CD14-positive monocyte (primary cell): ENCODE results near the gene NCOA7. TPM values are rescaled to one million over a fixed set of nuclear protein-coding genes. Genes with fewer than 3 reads are reported as not detected.

Experiments used
- DNase-seq, 3 donors: peaks; one replicate each; pipeline ENCODE4 v3.0.0-alpha.2; 2011 to 2022
- H2AFZ ChIP-seq: 2 replicates; pipeline ENCODE4 v1.6.0; 2012; ENCODE audit warnings: mild to moderate bottlenecking, low read depth, low read length, inconsistent platforms; ENCODE audit not compliant: insufficient read depth, poor library complexity, severe bottlenecking
- H3K27ac ChIP-seq, 2 donors: 1 replicate in 1 of 2; 2 replicates in 1 of 2; pipeline ENCODE4 v1.5.1; 2012 to 2013; ENCODE audit warnings: low read length in 2 of 2, control low read depth in 1 of 2, inconsistent platforms in 1 of 2, low read depth in 1 of 2, mild to moderate bottlenecking in 1 of 2
- H3K27me3 ChIP-seq, 2 donors: one replicate each; pipeline versions ENCODE4 v1.6.0 to v1.6.1; 2011 to 2013; ENCODE audit warnings: low read length in 2 of 2; ENCODE audit not compliant: control insufficient read depth in 2 of 2, insufficient read depth in 2 of 2
- H3K36me3 ChIP-seq, 2 donors: replicated peaks in 1 of 2; 1 replicate in 1 of 2; 2 replicates in 1 of 2; pipeline versions ENCODE4 v1.5.1 to v1.6.1; 2012 to 2013; ENCODE audit warnings: low read length in 2 of 2, control low read depth in 1 of 2, inconsistent platforms in 1 of 2, mild to moderate bottlenecking in 1 of 2; ENCODE audit not compliant: insufficient read depth in 2 of 2, control insufficient read depth in 1 of 2
- H3K4me1 ChIP-seq, 2 donors: 1 replicate in 1 of 2; 2 replicates in 1 of 2; pipeline versions ENCODE4 v1.5.1 to v1.6.1; 2012 to 2013; ENCODE audit warnings: low read length in 2 of 2, control low read depth in 1 of 2, inconsistent platforms in 1 of 2, mild to moderate bottlenecking in 1 of 2, moderate library complexity in 1 of 2; ENCODE audit not compliant: insufficient read depth in 2 of 2, control insufficient read depth in 1 of 2
- H3K4me2 ChIP-seq: replicated peaks from 2 replicates; pipeline ENCODE3; 2012; ENCODE audit warnings: low read length, moderate library complexity, mild to moderate bottlenecking; ENCODE audit not compliant: poor library complexity, severe bottlenecking; ENCODE audit errors: extremely low read depth
- H3K4me3 ChIP-seq, 3 experiments: fragments of 200-600 bp in 1 of 3; sonication (generic) in 1 of 3; replicated peaks in 1 of 3; 1 replicate in 2 of 3; 2 replicates in 1 of 3; pipeline ENCODE4 v1.5.1; 2011 to 2013; ENCODE audit warnings: low read length in 3 of 3, mild to moderate bottlenecking in 3 of 3, control low read depth in 2 of 3, low read depth in 2 of 3, inconsistent platforms in 1 of 3, moderate library complexity in 1 of 3
- H3K79me2 ChIP-seq: 2 replicates; pipeline ENCODE4 v1.6.0; 2012; ENCODE audit warnings: mild to moderate bottlenecking, control low read depth, inconsistent platforms, low read length, moderate library complexity; ENCODE audit not compliant: insufficient read depth
- H3K9ac ChIP-seq: 2 replicates; pipeline ENCODE4 v1.6.0; 2017; ENCODE audit warnings: low read length, mild to moderate bottlenecking; ENCODE audit not compliant: insufficient read depth, poor library complexity, severe bottlenecking
- H3K9me3 ChIP-seq, 2 donors: replicated peaks in 1 of 2; 1 replicate in 1 of 2; 2 replicates in 1 of 2; pipeline versions ENCODE4 v1.5.1 to v1.6.1; 2012 to 2013; ENCODE audit warnings: low read length in 2 of 2, control low read depth in 1 of 2; ENCODE audit not compliant: control insufficient read depth in 1 of 2, insufficient read depth in 1 of 2
- H4K20me1 ChIP-seq: 2 replicates; pipeline ENCODE4 v1.6.0; 2012; ENCODE audit warnings: mild to moderate bottlenecking, low read length, control low read depth, moderate library complexity; ENCODE audit not compliant: insufficient read depth
- H3K27ac Mint-ChIP-seq, 7 donors: one replicate each; pipeline ENCODE4 v1.8.0; 2020; ENCODE audit warnings: mild to moderate bottlenecking in 7 of 7, mixed read lengths in 7 of 7, moderate library complexity in 6 of 7, inconsistent platforms in 2 of 7
- H3K27me3 Mint-ChIP-seq, 3 donors: one replicate each; pipeline ENCODE4 v1.8.0; 2021 to 2022; ENCODE audit warnings: low read depth in 3 of 3, mild to moderate bottlenecking in 3 of 3, mixed read lengths in 3 of 3, moderate library complexity in 3 of 3, inconsistent platforms in 1 of 3
- H3K36me3 Mint-ChIP-seq, 2 donors: one replicate each; pipeline ENCODE4 v1.8.0; 2020; ENCODE audit warnings: mixed read lengths in 2 of 2, inconsistent platforms in 1 of 2, mild to moderate bottlenecking in 1 of 2
- H3K4me1 Mint-ChIP-seq: one replicate; pipeline ENCODE4 v1.8.0; 2020; ENCODE audit warnings: mild to moderate bottlenecking, mixed read lengths
- H3K4me3 Mint-ChIP-seq, 2 donors: one replicate each; pipeline ENCODE4 v1.8.0; 2020; ENCODE audit warnings: mild to moderate bottlenecking in 2 of 2, mixed read lengths in 2 of 2, moderate library complexity in 1 of 2
- H3K9me3 Mint-ChIP-seq, 7 donors: one replicate each; pipeline ENCODE4 v1.8.0; 2020 to 2022; ENCODE audit warnings: mixed read lengths in 7 of 7, mild to moderate bottlenecking in 6 of 7, moderate library complexity in 6 of 7, inconsistent platforms in 2 of 7
- CTCF ChIP-seq: fragments of 200-600 bp; IDR thresholded peaks from one replicate; pipeline ENCODE4 v1.8.0; 2022; ENCODE audit warnings: antibody characterized with exemption, mild to moderate bottlenecking
- WGBS: methylation state at CpG from one replicate; pipeline ENCODE4 v1.1.5; 2013; ENCODE audit warnings: missing lambda C conversion rate; ENCODE audit not compliant: insufficient coverage; 5-methylcytosine and 5-hydroxymethylcytosine counted together
- intact Hi-C, 2 donors: fragments of 100-400 bp; cut with micrococcal nuclease; formaldehyde crosslinking; loops; one replicate each; pipeline versions ENCODE4 v1.15.0 to v1.15.1; 2023
- polyA plus RNA-seq, 3 donors: library from polyadenylated mRNA; depleted of rRNA in 1 of 3; unstranded in 2 of 3; stranded (reverse) in 1 of 3; fragments of 300-500 nt in 2 of 3; fragments of >200 nt in 1 of 3; fragmentation: Illumina TruSeq in 2 of 3; gene quantifications; 1 replicate in 2 of 3; 2 replicates in 1 of 3; pipeline ENCODE4 v1.2.3, GENCODE V29; 2012 to 2021

The NCOA7 gene
- polyA plus RNA-seq, 3 donors, result 8.3 to 21.9 (median 11.2) TPM

GRCh38 chr6:125913864-125914351 is 123.1 kb downstream of the NCOA7 start:
- Mint-ChIP-seq H3K4me1 (peaks cover 44% of the 10 kb centered on the region), H3K36me3 (peaks cover 32 to 34% of the 10 kb centered on the region in 2 donors), H3K4me3 (no peak overlapping the region), H3K9me3 (peaks cover 0 to 3% (median 0%) of the 10 kb centered on the region in 7 donors), H3K27me3 (no peaks in the 10 kb centered on the region), H3K27ac (no peak overlapping the region)
- Histone ChIP-seq H3K79me2 (no peaks in the 10 kb centered on the region), H3K36me3 (peaks cover 9 to 37% of the 10 kb centered on the region in 2 donors), H3K4me2 (no peak overlapping the region), H3K9ac (no peak overlapping the region), H3K4me1 (peaks cover 32 to 39% of the 10 kb centered on the region in 2 donors), H3K27ac (no peak overlapping the region), H3K4me3 (no peak overlapping the region), H3K27me3 (no peaks in the 10 kb centered on the region), H3K9me3 (no peaks in the 10 kb centered on the region), H2AFZ (no peak overlapping the region), H4K20me1 (no peaks in the 10 kb centered on the region)
- intact Hi-C loops, result no loop called here
- no peak for TF ChIP-seq CTCF
- DNase-seq, result no peak
- WGBS, result 100% methylated on average over 1 of the region's 5 CpGs

- TF ChIP-seq CTCF, result no peak
- Histone ChIP-seq H3K9me3 (no peaks in the 10 kb centered on the region), H4K20me1 (no peaks in the 10 kb centered on the region), H3K27me3 (no peaks in the 10 kb centered on the region), H2AFZ (peak overlapping the region; percentile 66), H3K36me3 (peaks cover 24 to 59% of the 10 kb centered on the region in 2 donors), H3K9ac (no peak overlapping the region), H3K27ac (peak overlapping the region; percentile 43 to 81), H3K4me2 (no peak overlapping the region), H3K79me2 (peaks cover 16% of the 10 kb centered on the region), H3K4me3 (peak overlapping the region in 1 of 3 experiments; percentile 67), H3K4me1 (peaks cover 22 to 31% of the 10 kb centered on the region in 2 donors)
- 83% methylated on average over 1 of the region's 4 CpGs for WGBS
- intact Hi-C loops, result loop anchor here in 1 of 2 donors (5.0 kb wide), 1 partner anchor 39 kb away; the partner anchor contains the start of gene HINT3
- Mint-ChIP-seq H3K4me1 (peaks cover 37% of the 10 kb centered on the region), H3K4me3 (no peak overlapping the region), H3K36me3 (peaks cover 52 to 53% of the 10 kb centered on the region in 2 donors), H3K27ac (peak overlapping the region; percentile 42 to 97 (median 94)), H3K9me3 (peaks cover 0 to 3% (median 0%) of the 10 kb centered on the region in 7 donors), H3K27me3 (no peaks in the 10 kb centered on the region)
- DNase-seq, result no peak
These were observed 127.5 kb downstream of the NCOA7 start for GRCh38 chr6:125918230-125918629.
